ENCODE measurements around the gene FGFBP2.
A peak's percentile ranks its signal among the peaks of the same experiment; 100 is the strongest.

The FGFBP2 gene

GRCh38 chr4:15965325-15965724 is 2.4 kb upstream of the FGFBP2 start:
- no peak for DNase-seq

- DNase-seq = no peak
Measured at GRCh38 chr4:15964159-15964558, 1.2 kb upstream of the FGFBP2 start.

GRCh38 chr4:15963576-15963975 is 601 bp upstream of the FGFBP2 start:
- DNase-seq = no peak

GRCh38 chr4:15961781-15962510 is 1.0 kb downstream of the FGFBP2 start:
- no peak for DNase-seq

GRCh38 chr4:15958562-15958961 is 4.4 kb downstream of the FGFBP2 start:
- DNase-seq = no peak

DNA sequence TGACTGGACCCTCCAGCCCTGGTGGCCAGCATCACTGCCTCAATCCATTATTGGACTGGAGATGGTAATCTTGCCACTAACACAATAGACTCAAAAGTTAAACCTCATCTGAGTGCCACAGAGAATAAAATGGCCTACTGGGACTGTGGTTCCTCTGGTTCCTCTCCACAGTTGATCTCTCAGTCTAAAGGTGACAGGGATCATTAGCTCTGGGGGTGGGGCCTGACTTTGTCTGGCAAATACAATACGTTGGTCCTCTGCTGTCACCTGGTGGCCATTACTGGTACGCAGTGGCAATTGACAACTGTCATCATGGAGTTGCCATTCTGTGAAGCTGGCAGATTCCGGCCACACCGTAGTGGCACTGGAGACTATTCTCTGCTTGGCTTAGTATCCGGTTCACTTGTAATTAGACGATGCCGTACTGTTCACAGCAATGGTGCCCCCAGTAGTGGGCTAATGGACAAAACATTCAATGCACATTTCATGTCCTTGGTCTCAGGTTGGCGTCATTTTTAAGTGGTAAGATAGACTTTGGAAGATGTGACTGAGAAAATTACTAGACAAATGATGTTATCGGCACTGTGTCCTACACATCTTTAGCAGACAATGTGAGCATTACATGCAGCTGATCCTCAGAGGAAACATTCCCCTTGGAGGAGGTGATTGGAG is 6.7 kb downstream of the FGFBP2 start:
- no peak for DNase-seq

- no peak for DNase-seq
Measured at GRCh38 chr4:15955670-15956069, 7.3 kb downstream of the FGFBP2 start.

GRCh38 chr4:15953625-15954024 is 9.3 kb downstream of the FGFBP2 start:
- no peak for DNase-seq

- DNase-seq = no peak
Measured at GRCh38 chr4:15951781-15952180, 11.2 kb downstream of the FGFBP2 start.

GRCh38 chr4:15948826-15949225 is 14.1 kb downstream of the FGFBP2 start:
- DNase-seq = no peak

GRCh38 chr4:15947684-15948083 is 15.3 kb downstream of the FGFBP2 start:
- no peak for DNase-seq

DNA sequence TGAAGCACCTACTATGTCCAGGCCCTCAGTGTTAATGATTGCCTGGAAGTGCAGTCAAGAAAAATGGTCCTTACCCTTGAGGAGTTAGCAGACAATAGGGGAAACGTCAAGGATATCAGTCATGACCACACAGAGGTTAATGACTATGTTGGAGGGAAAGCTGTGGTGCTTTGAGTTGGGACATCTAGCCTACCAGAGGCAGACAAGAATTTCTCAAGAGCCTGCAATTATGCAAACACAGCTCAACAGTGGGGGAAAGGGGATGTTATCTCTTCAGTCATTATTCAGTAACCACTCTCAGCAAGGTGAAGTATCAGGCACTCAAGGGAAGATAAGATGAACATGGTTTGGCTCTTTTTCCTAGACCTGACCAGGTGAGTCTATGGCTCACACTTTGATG is 17.5 kb downstream of the FGFBP2 start:
- DNase-seq = peak; percentile 33

DNA sequence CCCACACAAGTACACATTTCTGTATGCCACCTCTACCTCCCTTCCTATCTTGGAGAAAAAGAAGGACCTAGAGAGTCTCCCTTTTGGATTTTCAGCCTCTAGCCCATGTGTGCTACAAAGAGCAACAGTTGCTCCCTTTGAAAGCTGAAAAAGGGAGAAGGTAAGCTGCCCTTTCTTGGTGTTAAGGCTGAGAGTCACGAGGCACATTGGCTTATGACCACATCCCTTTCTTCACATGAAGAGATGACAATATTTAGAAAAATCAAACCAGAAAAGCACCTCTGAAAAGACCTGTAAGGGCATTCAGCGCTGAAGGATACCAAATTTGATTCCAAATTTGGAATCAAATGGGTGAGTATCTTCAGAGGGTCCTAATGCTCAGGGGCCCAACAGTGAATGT is 18.1 kb downstream of the FGFBP2 start:
- no peak for DNase-seq

GRCh38 chr4:15942283-15942682 is 20.7 kb downstream of the FGFBP2 start:
- no peak for DNase-seq

DNA sequence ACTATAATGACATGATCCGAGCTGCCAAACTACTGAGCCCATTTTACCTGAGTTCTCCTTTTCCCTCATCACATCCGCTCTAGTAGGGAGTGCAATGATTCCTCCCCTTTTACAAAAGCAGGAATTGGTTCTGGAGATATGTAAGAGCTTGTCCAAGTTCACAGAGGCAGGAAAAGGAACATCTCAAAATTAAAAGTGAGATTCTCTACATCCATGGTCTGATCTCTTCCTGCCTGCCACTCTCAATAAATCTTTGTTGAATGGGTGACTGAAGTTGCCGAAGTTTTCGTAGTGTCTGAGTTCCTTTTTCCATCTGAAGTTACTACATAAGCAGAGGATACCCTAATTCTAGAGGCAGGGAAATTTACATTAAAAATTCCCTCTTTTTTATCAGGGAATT is 24.3 kb downstream of the FGFBP2 start, which contains the start of gene FGFBP1:
TSS of gene FGFBP1 (minus strand) at position 101 of the 400 bp plus-strand sequence. CDS start 2,108 bp downstream, outside the sequence.
- DNase-seq = no peak

GRCh38 chr4:15938182-15938581 is 24.8 kb downstream of the FGFBP2 start:
- DNase-seq = no peak

- DNase-seq = no peak
Measured at GRCh38 chr4:15936495-15936894, 26.5 kb downstream of the FGFBP2 start.

DNA sequence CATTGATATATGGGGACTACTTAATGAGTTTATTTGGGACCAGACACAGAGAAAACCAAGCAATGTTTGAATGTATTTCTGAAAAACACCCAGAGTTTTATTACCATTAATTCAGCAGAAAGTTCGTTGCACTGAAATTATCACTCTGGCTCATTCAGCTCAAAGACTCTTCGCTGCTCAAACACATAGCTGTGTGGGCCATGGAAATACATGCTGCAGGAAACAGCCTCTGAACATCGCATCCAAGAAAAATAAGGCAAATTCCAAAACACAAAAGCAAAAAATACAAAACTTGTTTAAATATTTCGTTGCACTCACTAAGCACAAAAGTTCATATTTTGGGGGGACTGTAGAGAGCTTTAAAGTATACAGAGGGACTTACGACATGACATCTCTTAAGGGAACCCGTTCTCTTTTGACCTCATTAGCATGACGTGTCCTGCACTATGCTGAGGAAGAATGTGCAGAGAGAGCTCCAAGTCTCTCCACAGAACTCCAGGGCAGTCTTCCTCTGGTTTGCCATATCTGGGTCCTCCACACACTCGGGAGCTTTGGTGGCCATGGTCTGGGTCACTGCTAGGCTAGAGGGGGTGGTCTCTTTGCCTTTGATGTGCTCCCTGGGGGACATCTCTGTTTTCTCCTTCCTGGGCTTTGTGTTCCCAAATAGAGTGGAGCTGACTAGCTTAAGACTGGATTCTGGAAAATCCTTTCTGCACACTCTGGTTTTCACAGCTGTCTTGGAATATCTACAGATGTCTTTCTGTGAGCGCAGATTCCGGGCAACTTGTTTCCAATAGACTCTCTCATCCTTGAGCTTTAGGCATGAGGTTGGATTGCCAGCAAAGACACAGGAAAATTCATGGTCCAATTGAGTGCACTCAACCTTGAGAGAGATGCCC is 27.2 kb downstream of the FGFBP2 start:
- DNase-seq = no peak

DNA sequence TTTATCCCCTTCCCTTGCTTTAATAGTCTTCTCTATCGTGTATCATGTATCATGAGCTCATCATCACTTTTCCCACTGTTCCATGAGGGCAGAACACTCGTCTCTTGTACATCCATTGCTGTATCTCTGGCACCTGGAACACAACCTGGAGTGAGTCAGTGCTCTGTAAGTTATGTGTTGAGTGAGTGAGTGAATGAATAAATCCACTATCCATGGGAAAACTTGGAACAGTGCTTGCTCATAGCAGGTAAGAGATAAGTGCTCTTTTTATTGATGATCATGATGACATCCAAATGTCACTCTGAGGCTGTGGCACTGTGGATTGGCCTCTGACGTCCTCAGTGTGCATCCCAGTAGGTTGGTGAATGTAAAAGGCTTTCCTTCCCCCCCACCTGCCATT is 28.7 kb downstream of the FGFBP2 start:
- DNase-seq = no peak

GRCh38 chr4:15931451-15932210 is 31.3 kb downstream of the FGFBP2 start:
- DNase-seq = no peak

- DNase-seq = no peak
Measured at GRCh38 chr4:15930314-15930713, 32.7 kb downstream of the FGFBP2 start.

DNA sequence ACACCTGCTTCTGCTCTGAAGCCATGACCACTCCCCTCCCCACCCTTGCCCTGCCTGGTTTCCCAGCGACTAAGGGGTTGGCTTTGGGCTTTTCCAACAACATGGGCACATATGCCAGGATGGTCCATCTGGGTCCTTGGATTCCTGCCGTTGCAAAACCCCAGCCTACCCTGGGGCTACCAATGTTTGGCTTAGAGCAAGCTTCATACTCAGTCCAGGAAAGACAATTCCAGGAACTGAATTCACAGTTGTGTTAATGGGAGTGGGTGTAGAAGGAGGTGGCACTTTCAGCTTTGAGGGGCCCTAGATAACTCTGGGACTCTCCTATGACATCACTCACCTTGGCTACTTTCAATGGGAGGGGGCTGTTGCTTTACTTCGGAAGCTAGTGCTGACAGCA is 33.4 kb downstream of the FGFBP2 start:
- DNase-seq = no peak

- DNase-seq = no peak
Measured at GRCh38 chr4:15928883-15929282, 34.1 kb downstream of the FGFBP2 start.

Measured in GF-D8 (cell line).